Spleen (tissue), 7 donors: ENCODE data around the gene MEI1.

Experiments used
- CTCF ChIP-seq, 11 experiments: fragments of 200-600 bp in 7 of 11; fragments of 450-650 bp in 4 of 11; sonication (generic) in 4 of 11; IDR thresholded peaks in 8 of 11; conservative IDR thresholded peaks in 3 of 11; 1 replicate in 7 of 11; 2 replicates in 4 of 11; pipeline versions ENCODE4 v1.4.0 to v1.8.0; 2016 to 2021; ENCODE audit warnings: antibody characterized with exemption in 11 of 11, inconsistent platforms in 4 of 11, mild to moderate bottlenecking in 1 of 11
- POLR2A ChIP-seq, 3 donors: fragments of 450-650 bp; IDR thresholded peaks; one replicate each; pipeline ENCODE4 v1.5.1; 2017; ENCODE audit warnings: antibody characterized with exemption in 3 of 3, mild to moderate bottlenecking in 1 of 3
- donor health status: DM: no; HTN: no; CAD: no; lungs with moderate emphysema.
- donor health status: DM: no; HTN: no; CAD: no.
- donor health status: DM: no; HTN: no; CAD: no.

GRCh38 chr22:41656556-41656955, 42.7 kb upstream of the MEI1 start:
- no peak for TF ChIP-seq CTCF (IDR thresholded peaks at IDR 0.05 in 8 of 11, conservative IDR thresholded peaks at IDR 0.05 in 3 of 11)
- TF ChIP-seq POLR2A (IDR thresholded peaks at IDR 0.05), result no peak
